Measurements from ENCODE around the gene SLC24A4. TPM values are rescaled to one million over a fixed set of nuclear protein-coding genes. Genes with fewer than 3 reads are reported as not detected.

Gene SLC24A4
- total RNA-seq, 1 donor from 2014 or later = under 0.01 TPM

GRCh38 chr14:92433407-92433806 is 110.4 kb downstream of the SLC24A4 start:
- DNase-seq (ENCODE audit: low read depth in 2 of 2) = no peak

- DNase-seq (ENCODE audit: low read depth in 2 of 2) = no peak
Observed at GRCh38 chr14:92435154-92435553, 112.2 kb downstream of the SLC24A4 start.

DNA sequence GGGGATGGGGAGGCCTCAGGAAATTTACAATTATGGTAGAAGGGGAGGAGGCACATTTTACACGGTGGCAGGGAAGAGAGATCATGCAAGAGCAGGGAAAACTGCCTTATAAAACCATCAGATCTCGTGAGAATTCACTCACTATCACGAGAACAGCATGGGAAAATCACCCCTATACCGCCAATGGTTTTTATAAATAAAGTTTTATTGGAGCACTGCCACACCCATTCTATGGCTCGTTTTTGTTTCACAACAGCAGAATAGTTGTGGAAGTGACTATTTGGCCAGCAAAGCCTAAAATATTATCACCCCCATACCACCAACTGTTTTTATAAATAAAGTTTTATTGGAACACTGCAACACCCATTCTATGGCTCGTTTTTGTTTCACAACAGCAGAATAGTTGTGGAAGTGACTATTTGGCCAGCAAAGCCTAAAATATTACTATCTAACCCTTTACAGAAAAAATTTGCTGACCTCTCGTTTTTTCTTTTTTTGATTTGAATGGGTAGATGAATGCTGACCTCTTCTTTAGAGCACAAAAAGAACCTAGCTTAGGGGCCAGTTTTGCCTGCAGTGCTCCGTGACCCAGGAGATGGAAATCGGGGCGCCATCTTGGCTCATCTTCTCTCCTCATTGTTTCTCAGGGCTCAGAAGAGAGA is 113.3 kb downstream of the SLC24A4 start:
- no peak for DNase-seq (ENCODE audit: low read depth in 2 of 2)

GRCh38 chr14:92437309-92437708 is 114.3 kb downstream of the SLC24A4 start:
- DNase-seq (ENCODE audit: low read depth in 2 of 2) = no peak

GRCh38 chr14:92437729-92438285 is 114.8 kb downstream of the SLC24A4 start:
- DNase-seq (ENCODE audit: low read depth in 2 of 2) = no peak

GRCh38 chr14:92439537-92440344 is 116.8 kb downstream of the SLC24A4 start:
- no peak for DNase-seq (ENCODE audit: low read depth in 2 of 2)

DNA sequence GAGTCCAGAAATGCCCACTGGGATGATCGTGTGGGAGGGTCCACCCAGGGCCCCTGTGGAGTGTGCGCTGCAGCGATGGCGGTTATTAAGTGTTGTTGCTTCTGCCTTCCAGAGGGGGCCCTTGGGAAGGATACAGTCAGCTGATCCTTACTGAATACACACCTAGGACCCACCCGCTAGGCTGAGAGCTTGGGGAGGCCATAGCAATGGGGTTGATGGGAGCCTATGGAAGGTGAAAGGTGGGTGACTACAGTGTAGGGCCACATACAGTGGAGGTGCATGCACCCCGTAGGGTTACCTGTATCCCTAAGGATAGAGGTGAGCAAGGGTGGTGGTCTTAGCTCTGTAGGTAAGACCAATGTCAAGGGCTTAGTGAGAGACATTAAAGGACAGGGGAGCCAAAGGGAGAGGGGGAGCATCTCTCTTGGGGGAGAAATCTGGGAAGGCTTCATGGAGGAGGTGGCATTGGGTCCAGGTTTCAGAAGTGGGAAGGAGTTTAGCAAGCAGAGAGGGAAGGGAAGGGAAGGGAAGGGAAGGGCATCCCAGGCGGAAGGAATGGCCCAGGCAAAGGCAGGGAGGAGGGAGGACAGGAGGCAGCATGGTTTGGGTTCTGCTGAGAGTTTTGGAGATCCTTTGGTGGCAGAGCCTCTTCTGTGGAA is 117.5 kb downstream of the SLC24A4 start:
- no peak for DNase-seq (ENCODE audit: low read depth in 2 of 2)

DNA sequence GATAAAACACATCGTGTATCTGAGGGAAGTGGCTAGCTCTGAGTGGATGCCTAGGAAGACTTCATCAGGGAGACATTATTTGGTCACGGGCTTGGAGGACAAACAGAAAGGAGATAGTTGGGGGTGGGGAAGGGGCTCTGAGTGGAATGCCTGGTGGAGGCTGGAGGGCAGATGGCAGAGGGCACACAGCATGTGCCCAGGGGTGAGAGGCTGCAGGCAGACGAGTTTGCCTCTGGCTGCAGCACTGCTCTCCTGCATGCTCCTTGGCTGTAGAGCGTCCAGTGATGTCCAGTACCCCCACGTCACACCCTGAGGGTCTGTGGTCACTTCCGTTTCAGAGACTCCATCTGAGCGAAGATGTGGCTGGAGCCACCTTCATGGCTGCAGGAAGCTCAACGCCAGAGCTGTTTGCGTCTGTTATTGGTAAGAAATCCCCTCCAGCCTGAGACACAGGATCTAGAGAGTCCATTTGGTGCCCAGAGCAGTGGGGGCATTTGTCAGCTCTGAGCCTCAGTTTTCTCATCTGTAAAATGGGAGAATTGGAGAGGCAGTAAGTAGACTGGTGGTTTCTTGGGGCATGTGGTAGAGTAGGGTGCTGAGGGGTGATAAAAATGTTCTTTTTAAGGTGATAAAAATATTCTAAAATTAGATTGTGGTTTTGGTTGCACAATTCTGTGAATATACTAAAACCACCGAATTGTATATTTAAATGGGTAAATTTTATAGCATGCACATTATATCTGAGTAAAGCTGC is 119.0 kb downstream of the SLC24A4 start:
- DNase-seq (ENCODE audit: low read depth in 2 of 2) = no peak

- no peak for DNase-seq (ENCODE audit: low read depth in 2 of 2)
Observed at GRCh38 chr14:92443167-92443566, 120.2 kb downstream of the SLC24A4 start.

DNA sequence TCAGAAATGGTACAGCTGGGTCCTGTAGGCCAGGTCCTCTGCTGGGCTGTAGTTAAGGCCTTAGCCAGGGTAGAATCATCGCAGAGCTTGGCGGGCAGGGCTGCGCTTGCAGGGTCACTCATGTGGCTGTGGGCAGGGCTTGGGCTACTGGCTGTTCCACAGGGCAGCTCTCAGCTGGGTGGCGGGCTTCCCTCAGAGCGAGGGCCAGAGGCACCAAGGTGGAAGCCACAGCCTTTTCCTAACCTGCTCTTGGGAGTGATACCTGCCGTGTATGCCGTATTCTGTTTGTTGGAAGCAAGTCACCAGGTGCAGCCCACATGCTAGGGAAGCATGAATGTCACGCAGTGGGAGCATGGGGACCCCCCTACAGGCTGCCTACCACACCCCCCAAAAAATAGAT is 120.8 kb downstream of the SLC24A4 start:
- no peak for DNase-seq (ENCODE audit: low read depth in 2 of 2)

DNA sequence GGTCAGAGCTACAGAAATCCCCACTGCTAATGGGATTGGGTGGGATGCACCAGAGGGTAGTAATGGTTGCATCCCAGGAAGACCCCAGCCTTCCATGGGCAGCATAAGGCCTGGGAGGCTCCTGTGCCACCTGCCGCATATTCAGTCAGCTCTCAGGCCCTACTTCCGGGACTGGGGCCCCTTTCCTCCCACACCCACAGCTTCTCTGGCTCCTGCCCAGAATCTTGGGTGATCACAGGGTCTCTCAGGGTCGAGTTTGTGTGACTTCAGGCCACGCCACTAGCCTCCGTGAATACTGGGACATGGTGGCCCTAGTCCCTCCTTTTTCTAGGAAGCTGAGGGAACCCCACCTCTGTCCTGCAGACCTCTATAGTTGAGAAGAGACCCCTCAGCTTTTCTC is 123.8 kb downstream of the SLC24A4 start:
- DNase-seq (ENCODE audit: low read depth in 2 of 2) = no peak

DNA sequence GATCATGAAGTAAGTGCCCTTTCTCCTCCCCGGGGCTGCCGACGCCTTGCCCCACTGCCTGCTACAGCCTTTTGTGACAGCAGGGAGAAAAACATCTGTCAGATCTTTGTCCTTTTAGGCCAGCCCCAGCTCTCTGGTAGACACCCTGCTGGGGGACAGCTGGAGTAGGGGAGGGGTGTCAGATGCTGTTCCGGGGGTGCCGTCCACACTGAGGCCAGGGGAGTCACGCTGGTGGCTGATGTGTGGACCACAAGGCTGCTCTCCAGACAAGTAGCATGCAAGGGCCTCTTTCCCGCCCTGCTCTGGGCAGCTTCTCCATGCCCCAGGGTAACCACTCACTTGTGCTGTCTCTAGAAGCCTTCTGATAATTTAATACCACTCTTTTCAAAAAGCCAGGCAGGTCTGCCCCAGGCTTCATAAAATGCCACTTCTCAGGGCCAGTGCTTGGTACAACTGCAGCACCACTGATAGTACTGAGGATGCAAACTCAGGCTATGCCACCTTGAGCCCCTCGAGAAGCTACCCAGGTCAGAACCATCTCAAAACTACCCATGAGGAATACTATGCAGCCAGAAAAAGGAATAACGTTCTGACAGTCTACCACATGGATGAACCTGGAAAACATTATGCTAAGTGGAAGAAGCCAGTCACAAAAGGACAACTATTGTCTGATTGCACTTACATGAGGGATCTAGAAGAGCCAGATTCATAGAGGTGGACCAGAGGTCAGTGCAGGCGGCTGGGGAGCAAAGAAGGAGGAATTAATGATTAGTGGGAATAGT is 124.6 kb downstream of the SLC24A4 start:
- DNase-seq (ENCODE audit: low read depth in 2 of 2) = no peak

DNA sequence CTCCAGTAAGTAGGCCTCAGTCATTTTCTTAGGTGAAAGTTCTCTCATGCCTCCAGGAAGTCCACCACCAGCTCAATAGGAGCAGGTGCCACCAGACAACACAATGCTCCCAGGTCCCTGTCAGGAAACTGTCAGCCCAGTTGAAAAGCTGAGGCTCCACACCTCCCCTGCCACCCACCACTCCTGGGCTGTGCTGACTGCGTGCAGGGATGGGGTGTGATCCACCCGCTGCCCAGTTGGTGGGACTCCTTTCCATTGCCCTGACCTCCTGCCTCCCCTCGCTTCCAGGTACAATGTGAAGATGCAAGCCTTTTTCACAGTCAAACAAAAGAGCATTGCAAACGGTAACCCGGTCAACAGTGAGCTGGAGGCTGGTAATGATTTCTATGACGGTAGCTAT is 125.8 kb downstream of the SLC24A4 start:
- no peak for DNase-seq (ENCODE audit: low read depth in 2 of 2)

DNA sequence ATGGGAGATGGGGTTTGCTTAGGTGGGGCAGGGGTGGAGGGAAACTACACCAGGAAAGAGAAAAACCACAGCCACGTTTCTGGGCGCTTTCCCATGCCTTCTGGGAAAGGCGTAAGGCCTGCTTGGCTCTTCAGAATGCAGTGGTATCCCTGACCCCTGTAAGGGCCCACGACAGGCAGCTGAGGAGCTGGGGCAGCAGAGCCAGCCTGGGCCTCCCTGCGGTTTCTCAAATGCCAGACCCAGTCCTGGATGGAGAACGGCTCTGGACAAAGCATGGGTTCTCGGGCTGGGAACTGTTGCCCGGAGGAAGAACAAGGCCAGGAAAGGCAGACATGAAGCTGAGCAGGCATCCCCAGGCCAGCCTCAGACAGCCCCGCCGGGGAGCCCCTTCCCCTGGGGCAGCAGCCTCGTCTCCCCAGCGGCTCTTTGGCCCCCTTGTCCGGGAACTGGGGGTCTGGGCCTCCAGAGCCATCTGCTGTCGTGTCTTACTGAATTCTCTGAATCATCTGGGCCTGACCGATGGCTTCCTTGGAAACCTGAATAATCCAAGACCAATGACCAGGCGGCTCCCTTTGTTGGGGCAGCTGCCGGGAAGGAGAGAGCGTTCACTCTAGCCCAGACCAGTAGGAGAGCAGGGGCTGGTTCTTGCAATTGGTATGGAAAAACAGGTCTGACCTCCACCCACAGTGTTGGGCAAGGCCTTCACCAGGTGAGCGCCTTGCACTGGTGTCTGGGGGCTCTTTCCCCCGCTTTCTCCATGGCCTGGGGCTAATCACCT is 126.6 kb downstream of the SLC24A4 start:
- no peak for DNase-seq (ENCODE audit: low read depth in 2 of 2)

GRCh38 chr14:92450351-92451070 is 127.5 kb downstream of the SLC24A4 start:
- DNase-seq (ENCODE audit: low read depth in 2 of 2) = no peak

DNA sequence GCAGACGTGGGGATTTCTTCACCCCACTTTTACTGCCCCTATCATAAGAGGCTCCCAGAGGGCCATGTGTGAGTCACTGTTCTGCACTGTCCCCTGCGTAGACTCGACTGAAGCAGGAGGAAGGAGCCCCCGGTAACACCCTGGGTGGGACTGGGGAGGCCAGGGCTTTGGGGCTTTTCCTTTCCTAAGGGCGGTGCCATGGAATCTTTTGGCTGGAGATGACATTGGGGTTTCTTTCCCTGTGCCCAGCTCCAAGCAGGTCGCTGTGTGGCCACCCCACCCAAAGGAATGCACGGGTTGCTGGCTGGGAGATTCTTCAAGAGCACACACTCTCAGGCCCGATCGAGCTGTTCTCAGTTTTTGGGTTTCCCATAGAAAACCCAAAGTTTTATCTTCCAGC is 128.3 kb downstream of the SLC24A4 start:
- DNase-seq (ENCODE audit: low read depth in 2 of 2) = no peak

GRCh38 chr14:92451755-92452154 is 128.8 kb downstream of the SLC24A4 start:
- no peak for DNase-seq (ENCODE audit: low read depth in 2 of 2)

DNA sequence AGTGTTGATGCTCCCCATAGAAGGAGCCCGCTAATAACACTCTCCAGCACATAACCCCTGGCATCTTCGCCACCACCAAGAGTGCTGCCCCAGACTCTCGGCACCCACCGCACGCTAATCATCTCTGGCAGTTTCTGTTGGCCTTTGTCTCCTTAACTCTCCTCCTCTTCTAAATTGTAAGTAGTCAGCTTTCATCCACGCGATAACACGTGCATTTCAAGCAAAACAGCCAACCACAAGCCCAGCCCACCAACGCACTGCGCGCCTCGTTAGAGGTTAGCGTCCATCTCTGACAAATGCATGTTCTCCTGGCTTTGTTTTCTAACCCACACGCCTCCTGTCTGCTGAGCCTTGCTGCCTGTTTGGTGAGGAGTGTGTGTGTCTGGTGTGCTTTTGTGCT is 129.5 kb downstream of the SLC24A4 start:
- no peak for DNase-seq (ENCODE audit: low read depth in 2 of 2)

DNA sequence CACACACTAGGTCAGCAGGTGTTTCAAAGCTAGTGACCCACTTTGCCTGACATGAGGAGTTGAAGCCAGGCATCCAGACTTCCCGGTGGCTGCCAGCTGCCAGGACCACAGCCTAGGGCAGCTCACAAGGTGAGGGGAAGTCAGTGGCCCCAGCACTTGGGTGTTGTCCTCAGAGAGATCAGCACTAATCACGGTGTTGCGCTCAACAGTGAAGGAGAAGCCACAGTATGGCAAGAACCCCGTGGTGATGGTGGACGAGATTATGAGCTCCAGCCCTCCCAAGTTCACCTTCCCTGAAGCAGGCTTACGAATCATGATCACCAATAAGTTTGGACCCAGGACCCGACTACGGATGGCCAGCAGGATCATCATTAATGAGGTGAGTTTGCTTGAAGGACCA is 130.7 kb downstream of the SLC24A4 start:
- no peak for DNase-seq (ENCODE audit: low read depth in 2 of 2)

Measured in dermis microvascular lymphatic vessel endothelial cell (primary cell).